Stimulated activated CD4-positive, alpha-beta T cell treated with anti-CD3 and anti-CD28 coated beads, Interleukin-15, amount 100 ng/mL, for 24 hours (primary cell): ENCODE data around the gene DCP1A.

Experiments used
- DNase-seq: peaks from one replicate; pipeline ENCODE4 v3.0.0-alpha.2; 2020

The DCP1A gene

DNA sequence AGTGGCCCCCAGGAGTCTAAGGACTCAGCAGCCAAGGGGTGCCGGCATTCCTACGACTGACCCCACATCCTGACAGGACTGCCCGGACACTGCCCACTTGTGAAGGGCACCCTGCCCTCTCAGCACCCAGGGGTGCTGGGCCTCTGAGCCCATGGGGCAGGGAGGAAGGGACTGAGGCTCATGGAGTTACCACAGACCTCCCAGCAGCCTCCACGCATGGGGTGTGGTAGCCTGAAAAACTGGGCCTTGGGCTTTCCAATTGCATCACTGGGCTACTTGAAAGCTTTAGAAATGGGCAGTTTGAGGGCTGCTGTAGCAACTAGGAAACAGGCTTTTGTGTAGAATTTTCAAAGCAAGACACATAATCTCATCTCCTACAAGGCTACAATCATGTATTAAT is 104.7 kb downstream of the DCP1A start:
- DNase-seq = no peak

GRCh38 chr3:53242155-53242554 is 105.2 kb downstream of the DCP1A start:
- no peak for DNase-seq

DNA sequence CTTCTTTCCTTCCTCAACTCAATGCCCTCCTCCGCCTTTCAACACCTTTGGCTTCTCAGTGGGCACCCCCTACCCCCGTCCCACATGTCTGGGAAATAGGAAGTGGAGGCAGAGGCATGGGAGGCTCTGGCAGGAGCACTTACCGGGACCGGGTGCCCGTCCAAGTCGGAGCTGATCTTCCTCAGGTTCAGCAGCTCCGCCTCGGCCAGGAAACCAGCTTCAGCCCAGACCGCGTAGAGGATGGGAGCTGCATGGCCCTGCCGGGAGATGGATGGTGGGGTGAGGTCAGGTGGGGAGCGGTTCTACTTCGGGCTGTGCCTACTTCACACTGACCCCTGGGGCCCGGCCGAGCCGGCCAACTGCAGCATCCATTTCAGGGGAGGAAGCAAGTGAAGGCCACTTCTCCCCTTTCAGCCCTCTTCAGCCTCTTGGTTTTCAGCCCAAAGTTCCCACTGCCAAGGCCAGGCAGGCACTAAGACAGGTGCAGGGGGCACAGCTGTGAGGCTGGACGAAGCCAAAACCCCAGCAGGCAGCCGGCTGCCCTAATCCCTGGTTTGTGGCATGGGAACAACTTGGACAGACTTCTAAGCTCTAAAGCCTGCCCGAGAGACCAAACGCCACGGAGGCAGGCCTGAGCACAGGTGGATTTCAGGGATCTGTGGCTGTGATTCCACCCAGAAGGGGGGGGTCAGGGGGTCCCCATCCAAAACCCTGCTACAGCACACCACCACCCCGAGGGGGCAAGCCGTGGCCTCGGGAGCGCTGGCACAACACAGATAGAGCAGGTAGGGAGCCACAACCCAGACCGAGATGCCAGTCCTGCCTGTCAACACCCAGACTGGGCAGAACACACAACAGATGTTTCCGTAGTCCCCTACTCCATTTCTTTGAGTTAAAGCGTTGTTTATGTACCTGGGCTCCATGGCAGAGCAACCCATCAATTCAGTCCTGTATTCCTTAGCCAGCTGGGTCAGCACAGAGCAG is 106.1 kb downstream of the DCP1A start:
- no peak for DNase-seq

DNA sequence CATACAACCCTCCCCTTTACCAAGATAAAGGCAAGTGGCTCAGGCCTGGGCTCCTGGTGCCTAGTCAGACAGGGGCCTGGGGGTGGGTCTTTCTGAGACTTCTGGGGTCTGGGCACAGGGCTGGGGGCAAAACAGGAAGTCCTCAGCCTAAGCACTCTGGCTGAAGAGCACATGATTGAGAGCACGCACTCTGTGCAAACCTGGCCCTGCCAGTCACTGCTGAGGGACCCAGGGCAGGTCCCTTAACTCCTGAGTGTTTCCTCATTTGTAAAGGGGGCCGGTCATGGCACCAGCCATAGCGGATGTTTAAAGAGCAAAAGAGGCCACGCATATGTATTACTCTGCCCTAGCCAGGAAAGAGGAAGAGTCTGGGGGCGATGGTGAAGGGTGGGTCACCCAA is 107.5 kb downstream of the DCP1A start:
- DNase-seq = no peak

DNA sequence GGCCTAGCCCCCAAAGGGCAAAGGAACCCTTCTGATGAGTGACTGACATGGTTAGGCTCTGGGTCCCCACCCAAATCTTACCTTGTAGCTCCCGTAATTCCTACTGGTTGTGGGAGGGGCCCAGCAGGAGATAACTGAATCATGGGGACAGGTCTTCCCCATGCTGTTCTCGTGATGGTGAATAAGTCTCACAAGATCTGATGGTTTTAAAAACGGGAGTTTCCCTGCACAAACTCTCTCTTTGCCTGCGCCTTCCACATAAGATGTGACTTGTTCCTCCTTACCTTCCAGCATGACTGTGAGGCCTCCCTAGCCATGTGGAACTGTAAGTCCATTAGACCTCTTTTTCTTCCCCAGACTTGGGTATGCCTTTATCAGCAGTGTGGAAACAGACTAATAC is 108.5 kb downstream of the DCP1A start:
- no peak for DNase-seq

DNA sequence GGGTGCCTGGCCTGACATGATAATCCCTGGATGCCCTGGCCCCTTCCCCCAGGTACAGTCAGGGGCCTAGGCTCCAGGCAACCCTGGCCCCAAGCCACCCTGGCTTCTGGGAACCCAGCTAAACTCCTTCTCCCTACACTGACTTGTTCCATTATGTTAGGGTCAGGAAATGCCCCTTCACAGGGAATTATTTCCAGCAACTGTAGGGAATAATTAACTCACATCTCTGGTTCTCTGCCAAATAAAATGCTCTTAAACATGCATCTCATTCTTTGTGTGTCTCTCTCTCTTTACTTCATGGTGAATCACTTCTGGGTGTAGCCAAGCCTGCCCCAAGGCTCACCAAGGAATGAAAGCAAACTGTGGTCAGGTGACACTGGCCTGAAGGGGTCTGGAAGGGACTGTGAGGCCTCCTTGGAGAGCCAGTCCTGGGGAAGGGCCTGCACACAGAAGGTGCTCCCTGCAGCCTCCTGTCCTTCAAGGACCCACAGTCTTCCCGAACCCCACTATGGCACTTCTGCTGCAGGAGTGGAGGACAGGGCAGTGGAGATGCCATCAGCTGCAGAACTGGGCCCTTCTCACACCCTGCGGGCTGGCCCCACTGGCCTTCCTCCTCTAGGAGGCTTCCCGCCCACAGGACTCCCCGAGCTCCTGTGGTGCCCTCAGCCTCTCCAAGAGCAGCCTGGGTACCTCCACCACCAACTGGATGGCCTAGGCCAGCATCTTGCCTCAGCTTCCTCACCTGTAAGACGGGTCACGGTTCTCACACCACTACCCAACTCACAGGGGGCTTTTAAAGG is 109.1 kb downstream of the DCP1A start:
- DNase-seq = no peak

GRCh38 chr3:53236112-53236841 is 111.1 kb downstream of the DCP1A start:
- DNase-seq = no peak

GRCh38 chr3:53235545-53235944 is 111.8 kb downstream of the DCP1A start:
- DNase-seq = no peak

- no peak for DNase-seq
Observed at GRCh38 chr3:53234841-53235232, 112.5 kb downstream of the DCP1A start.

DNA sequence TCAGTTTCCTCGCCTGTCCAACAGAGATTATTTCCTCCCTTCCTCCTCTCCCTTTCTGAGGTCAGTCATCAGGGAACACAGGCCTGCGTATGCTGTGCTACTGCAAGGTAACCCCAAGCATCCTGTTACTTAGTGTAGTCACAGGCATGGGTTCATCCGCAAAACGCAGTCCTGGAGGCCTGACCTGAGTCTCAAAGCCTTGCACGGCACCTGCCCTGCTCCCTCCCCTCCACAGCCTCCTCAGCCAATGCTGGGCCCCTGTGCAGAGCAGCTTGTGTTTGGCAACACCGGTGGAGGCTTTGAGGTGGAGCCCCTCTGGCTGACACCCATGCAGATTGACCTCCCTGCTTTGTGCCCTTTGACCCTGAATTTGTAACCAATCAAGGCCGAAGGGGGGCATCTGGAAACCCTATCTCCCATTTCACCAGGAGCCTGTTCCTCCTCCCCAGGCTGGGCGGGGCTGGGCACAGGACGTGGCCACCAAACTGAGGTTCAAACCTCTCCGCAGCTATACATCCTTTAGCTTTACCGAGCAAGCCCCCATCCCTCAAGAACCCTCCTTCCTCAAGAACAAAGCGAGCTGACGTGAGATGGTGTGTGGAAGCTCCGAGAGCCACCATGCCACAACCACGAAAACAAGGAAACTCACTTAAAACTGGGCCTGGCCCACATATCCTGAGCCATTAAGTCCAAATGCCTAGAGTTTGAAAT is 113.1 kb downstream of the DCP1A start:
- no peak for DNase-seq
